ENCODE results near the gene F7. TPM values are rescaled to one million over a fixed set of nuclear protein-coding genes. Genes with fewer than 3 reads are reported as not detected.
A peak's percentile ranks its signal among the peaks of the same experiment; 100 is the strongest.

Gene F7
- polyA plus RNA-seq, 1 experiment, result 0.06 TPM

DNA sequence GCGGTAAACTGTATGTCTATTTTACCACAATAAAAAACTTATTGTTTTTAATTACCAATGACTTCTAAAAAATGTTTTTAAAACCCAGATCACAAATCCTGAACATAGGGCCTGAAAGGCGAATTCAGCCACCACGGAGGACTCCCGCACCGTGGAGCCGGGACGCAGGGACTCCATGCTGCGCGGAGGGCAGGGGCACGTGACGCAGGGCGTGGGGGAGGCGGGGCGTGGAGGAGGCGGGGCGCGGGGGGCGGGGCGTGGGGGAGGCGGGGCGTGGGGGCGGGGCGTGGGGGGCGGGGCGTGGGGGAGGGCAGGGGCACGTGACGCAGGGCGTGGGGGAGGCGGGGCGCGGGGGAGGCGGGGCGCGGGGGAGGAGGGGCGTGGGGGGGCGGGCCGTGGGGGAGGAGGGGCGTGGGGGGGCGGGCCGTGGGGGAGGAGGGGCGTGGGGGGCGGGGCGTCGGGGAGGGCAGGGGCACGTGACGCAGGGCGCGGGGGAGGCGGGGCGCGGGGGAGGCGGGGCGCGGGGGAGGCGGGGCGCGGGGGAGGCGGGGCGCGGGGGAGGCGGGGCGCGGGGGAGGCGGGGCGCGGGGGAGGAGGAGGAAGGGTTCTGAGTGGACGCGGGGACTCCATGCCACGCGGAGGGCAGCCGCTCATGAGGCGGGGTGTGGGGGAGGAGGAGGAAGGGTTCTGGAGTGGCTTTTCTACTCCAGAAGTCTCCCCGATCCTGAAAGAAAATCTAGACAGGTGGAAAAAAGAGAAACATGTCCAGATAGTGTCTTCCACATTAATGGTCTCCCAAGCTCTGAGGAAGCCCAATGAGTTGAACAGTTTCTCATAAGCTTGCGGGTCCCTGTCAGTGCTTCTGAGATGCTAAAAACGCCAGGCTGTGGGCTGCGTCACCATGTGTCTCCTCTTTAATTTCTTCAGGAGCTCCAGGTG lies 48.5 kb downstream of the F7 start:
- POLR2A ChIA-PET, result no interaction called here
- DNase-seq (ENCODE audit: low read depth, low spot score), result no peak
- TF ChIP-seq, protein P1, sequence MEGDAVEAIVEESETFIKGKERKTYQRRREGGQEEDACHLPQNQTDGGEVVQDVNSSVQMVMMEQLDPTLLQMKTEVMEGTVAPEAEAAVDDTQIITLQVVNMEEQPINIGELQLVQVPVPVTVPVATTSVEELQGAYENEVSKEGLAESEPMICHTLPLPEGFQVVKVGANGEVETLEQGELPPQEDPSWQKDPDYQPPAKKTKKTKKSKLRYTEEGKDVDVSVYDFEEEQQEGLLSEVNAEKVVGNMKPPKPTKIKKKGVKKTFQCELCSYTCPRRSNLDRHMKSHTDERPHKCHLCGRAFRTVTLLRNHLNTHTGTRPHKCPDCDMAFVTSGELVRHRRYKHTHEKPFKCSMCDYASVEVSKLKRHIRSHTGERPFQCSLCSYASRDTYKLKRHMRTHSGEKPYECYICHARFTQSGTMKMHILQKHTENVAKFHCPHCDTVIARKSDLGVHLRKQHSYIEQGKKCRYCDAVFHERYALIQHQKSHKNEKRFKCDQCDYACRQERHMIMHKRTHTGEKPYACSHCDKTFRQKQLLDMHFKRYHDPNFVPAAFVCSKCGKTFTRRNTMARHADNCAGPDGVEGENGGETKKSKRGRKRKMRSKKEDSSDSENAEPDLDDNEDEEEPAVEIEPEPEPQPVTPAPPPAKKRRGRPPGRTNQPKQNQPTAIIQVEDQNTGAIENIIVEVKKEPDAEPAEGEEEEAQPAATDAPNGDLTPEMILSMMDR (IDR thresholded peaks at IDR 0.05; ENCODE audit: low read depth, low read length), result no peak
- CTCF ChIA-PET, result no interaction called here
- Histone ChIP-seq H3K9me3 (ENCODE audit: control insufficient read depth, insufficient read depth, low read length) (peaks cover 5% of the 10 kb centered on the region), H3K4me3 (ENCODE audit: low read depth, low read length) (peak overlapping the region; percentile 38), H3K27me3 (ENCODE audit: control insufficient read depth, insufficient read depth, low read length) (no peaks in the 10 kb centered on the region), H3K27ac (ENCODE audit: low read depth, low read length) (peak overlapping the region; percentile 65)

- ChIA-PET CTCF (no interaction called here), POLR2A (no interaction called here)
- Histone ChIP-seq H3K9me3 (ENCODE audit: control insufficient read depth, insufficient read depth, low read length) (peaks cover 5% of the 10 kb centered on the region), H3K4me3 (ENCODE audit: low read depth, low read length) (no peak overlapping the region), H3K27me3 (ENCODE audit: control insufficient read depth, insufficient read depth, low read length) (no peaks in the 10 kb centered on the region), H3K27ac (ENCODE audit: low read depth, low read length) (no peak overlapping the region)
- TF ChIP-seq, protein P1 (IDR thresholded peaks at IDR 0.05; ENCODE audit: low read depth, low read length), result no peak
- no peak for DNase-seq (ENCODE audit: low read depth, low spot score)
These were observed 49.6 kb downstream of the F7 start for GRCh38 chr13:113155201-113155600.

DNA sequence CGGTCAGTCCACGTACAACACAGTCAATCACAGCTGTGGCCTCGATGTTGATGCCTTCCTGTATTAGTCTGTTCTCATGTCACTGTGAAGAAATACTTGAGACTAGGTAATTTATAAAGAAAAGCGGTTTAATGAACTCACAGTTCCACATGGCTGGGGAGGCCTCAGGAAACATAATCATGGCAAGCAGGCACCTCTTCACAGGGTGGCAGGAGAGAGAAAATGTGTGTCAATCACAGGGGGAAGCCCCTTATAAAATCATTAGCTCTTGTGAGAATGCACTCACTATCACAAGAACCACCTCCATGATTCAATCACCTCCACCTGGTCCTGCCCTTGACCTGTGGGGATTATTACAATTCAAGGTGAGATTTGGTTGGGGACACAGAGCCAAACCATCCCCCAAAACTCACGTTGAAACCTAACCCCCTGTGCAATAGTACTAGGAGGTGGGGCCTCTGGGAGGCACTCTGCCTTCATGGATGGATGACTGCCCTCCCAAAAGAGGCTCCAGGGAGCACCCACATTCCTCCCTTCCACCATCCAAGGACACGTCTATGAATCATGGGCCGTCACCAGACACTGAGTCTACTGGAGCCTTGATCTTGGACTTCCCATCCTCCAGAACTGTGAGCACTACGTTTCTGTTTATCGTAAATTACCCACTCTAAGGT lies 50.5 kb downstream of the F7 start:
- no peak for DNase-seq (ENCODE audit: low read depth, low spot score)
- H3K27ac ChIP-seq (ENCODE audit: low read depth, low read length), result no peak overlapping the region
- CTCF ChIA-PET, result no interaction called here
- H3K9me3 ChIP-seq (ENCODE audit: control insufficient read depth, insufficient read depth, low read length), result peaks cover 5% of the 10 kb centered on the region
- no peak overlapping the region for H3K4me3 ChIP-seq (ENCODE audit: low read depth, low read length)
- no peaks in the 10 kb centered on the region for H3K27me3 ChIP-seq (ENCODE audit: control insufficient read depth, insufficient read depth, low read length)
- POLR2A ChIA-PET, result no interaction called here
- TF ChIP-seq, protein P1 (IDR thresholded peaks at IDR 0.05; ENCODE audit: low read depth, low read length), result no peak

DNA sequence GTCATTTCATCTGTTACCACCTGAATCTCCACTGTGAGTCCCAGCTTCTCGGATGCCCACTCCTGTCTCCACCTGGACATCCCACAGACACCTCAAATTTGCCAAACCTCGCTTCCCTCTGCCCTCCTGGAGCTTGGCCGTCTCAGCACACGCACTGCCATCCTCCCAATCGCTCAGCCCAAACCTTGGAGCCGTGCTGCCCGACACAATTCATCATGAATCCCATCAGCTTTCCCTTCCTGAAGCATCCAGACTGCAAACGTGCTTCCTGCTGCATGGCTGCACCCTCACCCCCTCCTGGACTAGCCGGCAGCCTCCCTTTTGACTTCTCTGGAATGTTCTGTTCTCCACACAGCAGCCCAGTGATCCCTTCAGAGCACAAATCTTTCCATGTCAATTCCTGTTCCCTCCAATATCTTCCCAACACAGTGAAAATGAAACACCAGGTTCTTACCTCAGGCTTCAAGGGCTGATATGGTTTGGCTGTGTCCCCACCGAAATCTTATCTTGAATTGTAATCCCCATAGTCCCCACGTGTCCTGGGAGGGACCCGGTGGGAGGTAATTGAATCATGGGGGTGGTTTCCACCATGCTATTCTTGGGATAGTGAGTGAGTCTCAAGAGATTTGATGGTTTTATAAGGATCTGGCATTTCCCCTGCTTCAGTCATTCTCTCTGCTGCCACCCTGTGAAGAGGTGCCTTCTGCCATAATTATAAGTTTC lies 51.8 kb downstream of the F7 start:
- TF ChIP-seq, protein P1 (IDR thresholded peaks at IDR 0.05; ENCODE audit: low read depth, low read length), result no peak
- H3K9me3 ChIP-seq (ENCODE audit: control insufficient read depth, insufficient read depth, low read length), result peaks cover 5% of the 10 kb centered on the region; the same call in 1 of the 2 replicates
- H3K4me3 ChIP-seq (ENCODE audit: low read depth, low read length), result no peak overlapping the region
- H3K27ac ChIP-seq (ENCODE audit: low read depth, low read length), result no peak overlapping the region
- CTCF ChIA-PET, result no interaction called here
- POLR2A ChIA-PET, result interaction anchor here (0.6 kb wide), 1 partner anchor 17 kb away, joined by 4 read pairs; no protein-coding TSS in a partner anchor
- H3K27me3 ChIP-seq (ENCODE audit: control insufficient read depth, insufficient read depth, low read length), result no peaks in the 10 kb centered on the region
- no peak for DNase-seq (ENCODE audit: low read depth, low spot score)
